PC-3 (cell line): ENCODE results near the gene KRT85. TPM values are rescaled to one million over a fixed set of nuclear protein-coding genes. Genes with fewer than 3 reads are reported as not detected.

Experiments
- ATAC-seq: fragments of 200-7000 bp; cut with Tn5 transposase; 2 replicates; pipeline ENCODE4 v1.9.1; 2020; ENCODE audit warnings: mild to moderate bottlenecking, moderate library complexity
- BruUV-seq: library from RNA; stranded (reverse); fragments of 400-500 nt; replicated peaks from 2 replicates; lab custom pipeline; 2021; lab: Mats Ljungman, UMichigan
- CTCF ChIA-PET: fragments of 300-600 bp; sonication (Branson Sonifier 250); formaldehyde crosslinking; loops from one replicate; lab custom pipeline; 2022; ENCODE audit warnings: antibody characterized with exemption; lab: Charles Lee
- POLR2A ChIA-PET: fragments of 300-600 bp; sonication (Branson Sonifier 250); formaldehyde crosslinking; loops from one replicate; lab custom pipeline; 2022; ENCODE audit warnings: antibody characterized with exemption; ENCODE audit not compliant: unreplicated experiment; lab: Charles Lee
- DNase-seq: peaks from one replicate; pipeline ENCODE4 v3.0.0-alpha.2; 2015
- H2AFZ ChIP-seq: fragments of 300-600 bp; sonication (generic); 2 replicates; pipeline ENCODE4 v1.6.0; 2016; ENCODE audit warnings: antibody characterized with exemption, low read length
- H3F3A ChIP-seq: fragments of 300-600 bp; sonication (generic); one replicate; pipeline ENCODE4 v1.6.0; 2017; ENCODE audit warnings: antibody characterized with exemption, low read length, control low read depth, mild to moderate bottlenecking; ENCODE audit not compliant: unreplicated experiment
- H3K27ac ChIP-seq: fragments of 300-600 bp; sonication (generic); 2 replicates; pipeline ENCODE4 v1.5.1; 2016; ENCODE audit warnings: mild to moderate bottlenecking, low read length
- H3K27me3 ChIP-seq: fragments of 300-600 bp; sonication (generic); 2 replicates; pipeline ENCODE4 v1.6.1; 2016; ENCODE audit warnings: low read length, mixed read lengths
- H3K36me3 ChIP-seq: fragments of 300-600 bp; sonication (generic); 2 replicates; pipeline ENCODE4 v1.6.1; 2016; ENCODE audit warnings: low read depth, mixed run types, low read length, mixed read lengths
- H3K4me1 ChIP-seq: fragments of 300-600 bp; sonication (generic); 2 replicates; pipeline ENCODE4 v1.5.1; 2016; ENCODE audit warnings: low read length; ENCODE audit not compliant: insufficient read depth
- H3K4me2 ChIP-seq: fragments of 300-600 bp; sonication (generic); 2 replicates; pipeline ENCODE4 v1.6.0; 2016; ENCODE audit warnings: low read length
- H3K4me3 ChIP-seq: fragments of 300-600 bp; sonication (generic); 2 replicates; pipeline ENCODE4 v1.5.1; 2016; ENCODE audit warnings: mild to moderate bottlenecking, low read length, mixed read lengths
- H3K79me2 ChIP-seq: fragments of 300-600 bp; sonication (generic); 2 replicates; pipeline ENCODE4 v1.6.1; 2017; ENCODE audit warnings: low read length, mixed read lengths
- H3K9ac ChIP-seq: fragments of 300-600 bp; sonication (generic); 2 replicates; pipeline ENCODE4 v1.6.0; 2016; ENCODE audit warnings: mild to moderate bottlenecking, low read length
- H3K9me2 ChIP-seq: fragments of 300-600 bp; sonication (generic); replicated peaks from 2 replicates; pipeline ENCODE4 v1.6.1; 2016; ENCODE audit warnings: mixed run types, low read length, mixed read lengths
- H3K9me3 ChIP-seq: fragments of 300-600 bp; sonication (generic); 2 replicates; pipeline ENCODE4 v1.6.1; 2016; ENCODE audit warnings: low read length, mixed read lengths
- H4K20me1 ChIP-seq: fragments of 300-600 bp; sonication (generic); 2 replicates; pipeline ENCODE4 v1.6.1; 2016; ENCODE audit warnings: low read length, mixed read lengths
- EZH2 ChIP-seq: fragments of 300-600 bp; sonication (generic); IDR thresholded peaks from one replicate; pipeline ENCODE4 v1.6.1; 2017; ENCODE audit warnings: antibody characterized with exemption, mild to moderate bottlenecking, low read length; ENCODE audit not compliant: unreplicated experiment
- EZH2phosphoT487 ChIP-seq: fragments of 300-600 bp; sonication (generic); IDR thresholded peaks from 2 replicates; pipeline ENCODE4 v1.6.1; 2018; ENCODE audit warnings: mild to moderate bottlenecking, antibody characterized with exemption, low read length, borderline replicate concordance
- intact Hi-C: fragments of 100-400 bp; cut with micrococcal nuclease; formaldehyde crosslinking; loops from 2 replicates; pipeline ENCODE4 v1.9.0; 2023
- total RNA-seq: library from RNA; depleted of rRNA; stranded (reverse); fragments of >200 nt; gene quantifications from 2 replicates; pipeline ENCODE4 v1.2.3, GENCODE V29; 2014
- TF ChIP-seq, protein P1 (sequence below): fragments of 300-600 bp; sonication (generic); conservative IDR thresholded peaks from 2 replicates; pipeline ENCODE4 v1.5.1; 2017; ENCODE audit warnings: antibody characterized with exemption, low read depth, mild to moderate bottlenecking, low read length

The KRT85 gene
- total RNA-seq, 1 experiment from 2014 or later = not detected

GRCh38 chr12:52367876-52368275 is 595 bp upstream of the KRT85 start:
- Histone ChIP-seq H3K27me3 (no peaks in the 10 kb centered on the region), H3F3A (no peaks in the 10 kb centered on the region), H3K4me3 (no peak overlapping the region), H3K79me2 (no peaks in the 10 kb centered on the region), H3K4me2 (no peak overlapping the region), H3K36me3 (no peaks in the 10 kb centered on the region), H3K4me1 (no peaks in the 10 kb centered on the region), H3K9ac (no peak overlapping the region), H4K20me1 (no peaks in the 10 kb centered on the region), H2AFZ (no peak overlapping the region), H3K9me2 (no peaks in the 10 kb centered on the region), H3K27ac (no peak overlapping the region), H3K9me3 (no peaks in the 10 kb centered on the region)
- intact Hi-C loops = no loop called here
- no peak for ATAC-seq
- CTCF ChIA-PET = no interaction called here
- TF ChIP-seq EZH2 = no peak
- no peak for TF ChIP-seq EZH2phosphoT487
- TF ChIP-seq, protein P1, sequence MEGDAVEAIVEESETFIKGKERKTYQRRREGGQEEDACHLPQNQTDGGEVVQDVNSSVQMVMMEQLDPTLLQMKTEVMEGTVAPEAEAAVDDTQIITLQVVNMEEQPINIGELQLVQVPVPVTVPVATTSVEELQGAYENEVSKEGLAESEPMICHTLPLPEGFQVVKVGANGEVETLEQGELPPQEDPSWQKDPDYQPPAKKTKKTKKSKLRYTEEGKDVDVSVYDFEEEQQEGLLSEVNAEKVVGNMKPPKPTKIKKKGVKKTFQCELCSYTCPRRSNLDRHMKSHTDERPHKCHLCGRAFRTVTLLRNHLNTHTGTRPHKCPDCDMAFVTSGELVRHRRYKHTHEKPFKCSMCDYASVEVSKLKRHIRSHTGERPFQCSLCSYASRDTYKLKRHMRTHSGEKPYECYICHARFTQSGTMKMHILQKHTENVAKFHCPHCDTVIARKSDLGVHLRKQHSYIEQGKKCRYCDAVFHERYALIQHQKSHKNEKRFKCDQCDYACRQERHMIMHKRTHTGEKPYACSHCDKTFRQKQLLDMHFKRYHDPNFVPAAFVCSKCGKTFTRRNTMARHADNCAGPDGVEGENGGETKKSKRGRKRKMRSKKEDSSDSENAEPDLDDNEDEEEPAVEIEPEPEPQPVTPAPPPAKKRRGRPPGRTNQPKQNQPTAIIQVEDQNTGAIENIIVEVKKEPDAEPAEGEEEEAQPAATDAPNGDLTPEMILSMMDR = no peak
- POLR2A ChIA-PET = interaction anchor here (0.5 kb wide), 1 partner anchor 212 kb away, joined by 9 read pairs; no protein-coding TSS in a partner anchor
- no TSS peak for BruUV-seq
- no peak for DNase-seq

GRCh38 chr12:52364901-52365489 is 2.3 kb downstream of the KRT85 start:
- H3F3A ChIP-seq = no peaks in the 10 kb centered on the region
- H3K27me3 ChIP-seq = no peaks in the 10 kb centered on the region
- ChIA-PET POLR2A (no interaction called here), CTCF (interaction anchor here (0.8 kb wide), 1 partner anchor 37 kb away, joined by 4 read pairs; no protein-coding TSS in a partner anchor)
- H3K4me1 ChIP-seq = no peaks in the 10 kb centered on the region
- no peaks in the 10 kb centered on the region for H3K36me3 ChIP-seq
- no peak overlapping the region for H3K9ac ChIP-seq
- intact Hi-C loops = no loop called here
- no peak overlapping the region for H2AFZ ChIP-seq
- no peak overlapping the region for H3K4me3 ChIP-seq
- H3K9me2 ChIP-seq = no peaks in the 10 kb centered on the region
- DNase-seq (no peak), ATAC-seq (no peak)
- TF ChIP-seq EZH2phosphoT487 = no peak
- TF ChIP-seq, protein P1 = no peak
- no peak for TF ChIP-seq EZH2
- H3K27ac ChIP-seq = no peak overlapping the region
- no peaks in the 10 kb centered on the region for H3K79me2 ChIP-seq
- no peak overlapping the region for H3K4me2 ChIP-seq
- no peaks in the 10 kb centered on the region for H3K9me3 ChIP-seq
- no peaks in the 10 kb centered on the region for H4K20me1 ChIP-seq
- BruUV-seq = no TSS peak

- no peak for DNase-seq
- H3K27me3 ChIP-seq = no peaks in the 10 kb centered on the region
- no peaks in the 10 kb centered on the region for H3F3A ChIP-seq
- TF ChIP-seq EZH2phosphoT487 = no peak
- no peak for TF ChIP-seq EZH2
- TF ChIP-seq, protein P1 = no peak
- no peak overlapping the region for H3K27ac ChIP-seq
- H3K9me3 ChIP-seq = no peaks in the 10 kb centered on the region
- BruUV-seq = no TSS peak
- no peaks in the 10 kb centered on the region for H4K20me1 ChIP-seq
- no peak for ATAC-seq
- ChIA-PET POLR2A (no interaction called here), CTCF (no interaction called here)
- no peak overlapping the region for H3K4me3 ChIP-seq
- no peaks in the 10 kb centered on the region for H3K79me2 ChIP-seq
- H3K4me2 ChIP-seq = no peak overlapping the region
- no peaks in the 10 kb centered on the region for H3K4me1 ChIP-seq
- H3K9ac ChIP-seq = no peak overlapping the region
- intact Hi-C loops = no loop called here
- no peak overlapping the region for H2AFZ ChIP-seq
- H3K36me3 ChIP-seq = no peaks in the 10 kb centered on the region
- H3K9me2 ChIP-seq = no peaks in the 10 kb centered on the region
Observed at GRCh38 chr12:52364061-52364460, 3.2 kb downstream of the KRT85 start.
